C4-2B (cell line): ENCODE data around the gene SMOC2.

Experiments
- H3K27ac ChIP-seq: fragments of 450-650 bp; 2 replicates; pipeline ENCODE4 v1.5.1; 2017
- CTCF ChIP-seq: fragments of 450-650 bp; conservative IDR thresholded peaks from 2 replicates; pipeline ENCODE4 v1.5.1; 2017; ENCODE audit warnings: mild to moderate bottlenecking
- ZFX ChIP-seq: fragments of 450-650 bp; IDR thresholded peaks from 2 replicates; pipeline ENCODE4 v1.6.1; 2017

Gene SMOC2

GRCh38 chr6:168637834-168638233 is 196.8 kb downstream of the SMOC2 start:
- H3K27ac ChIP-seq: no peak overlapping the region
- TF ChIP-seq ZFX: no peak

- TF ChIP-seq ZFX: no peak
- no peak for TF ChIP-seq CTCF
- H3K27ac ChIP-seq: no peak overlapping the region
Measured at GRCh38 chr6:168638468-168639271, 197.7 kb downstream of the SMOC2 start.

- no peak overlapping the region for H3K27ac ChIP-seq
Measured at GRCh38 chr6:168640181-168640580, 199.2 kb downstream of the SMOC2 start.

GRCh38 chr6:168640768-168641167 is 199.8 kb downstream of the SMOC2 start:
- H3K27ac ChIP-seq: no peak overlapping the region
- TF ChIP-seq ZFX: no peak
- no peak for TF ChIP-seq CTCF

More at GRCh38 chr6:168640181-168640580, 199.2 kb downstream of the SMOC2 start:
- TF ChIP-seq CTCF (no peak), ZFX (no peak)

- TF ChIP-seq CTCF (no peak), ZFX (no peak)
- no peak overlapping the region for H3K27ac ChIP-seq
Measured at GRCh38 chr6:168641446-168641845, 200.5 kb downstream of the SMOC2 start.

GRCh38 chr6:168643401-168643800 is 202.4 kb downstream of the SMOC2 start:
- H3K27ac ChIP-seq: no peak overlapping the region

GRCh38 chr6:168645326-168645725 is 204.3 kb downstream of the SMOC2 start:
- no peak overlapping the region for H3K27ac ChIP-seq
- TF ChIP-seq CTCF (no peak), ZFX (no peak)

More at GRCh38 chr6:168643401-168643800, 202.4 kb downstream of the SMOC2 start:
- TF ChIP-seq ZFX: no peak
- no peak for TF ChIP-seq CTCF

- no peak overlapping the region for H3K27ac ChIP-seq
- no peak for TF ChIP-seq ZFX
- no peak for TF ChIP-seq CTCF
Measured at GRCh38 chr6:168647271-168647670, 206.3 kb downstream of the SMOC2 start.
